GM03348 (cell line): ENCODE measurements around the gene MAPKAP1.

Source experiments
- DNase-seq: peaks from one replicate; pipeline ENCODE4 v3.0.0; 2012; ENCODE audit warnings: low spot score

Gene MAPKAP1

GRCh38 chr9:125455132-125455531 lies 251.9 kb downstream of the MAPKAP1 start:
- no peak for DNase-seq

DNA sequence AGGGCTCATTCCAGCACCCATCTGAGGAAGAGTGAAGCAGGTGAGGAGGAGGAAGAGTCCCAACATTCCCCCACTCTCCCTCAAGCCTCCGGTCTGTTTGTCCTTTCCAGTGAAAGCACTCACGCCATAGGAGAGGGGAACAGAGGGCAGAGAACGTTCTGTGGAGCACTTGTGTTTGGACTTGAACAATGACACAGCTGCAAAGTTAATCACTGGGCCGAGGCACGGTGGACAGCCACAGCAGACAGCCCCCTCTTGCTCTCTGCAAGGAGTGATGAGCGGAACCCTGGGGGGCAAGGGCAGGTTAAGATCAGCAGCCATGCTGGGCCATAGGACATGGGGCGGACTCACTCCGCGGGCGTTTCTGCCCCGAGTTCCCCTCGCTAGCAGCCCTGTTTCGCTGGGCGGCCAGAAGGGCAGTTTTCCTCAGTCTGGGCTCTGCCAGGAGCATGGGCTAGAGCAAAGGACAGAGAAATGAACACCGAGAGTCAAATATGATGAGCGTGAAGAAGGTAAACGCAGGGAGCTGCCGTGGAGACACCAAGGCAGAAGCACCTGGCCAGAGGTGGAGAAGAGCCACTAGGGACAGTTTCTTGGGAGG lies 259.7 kb downstream of the MAPKAP1 start:
- no peak for DNase-seq

DNA sequence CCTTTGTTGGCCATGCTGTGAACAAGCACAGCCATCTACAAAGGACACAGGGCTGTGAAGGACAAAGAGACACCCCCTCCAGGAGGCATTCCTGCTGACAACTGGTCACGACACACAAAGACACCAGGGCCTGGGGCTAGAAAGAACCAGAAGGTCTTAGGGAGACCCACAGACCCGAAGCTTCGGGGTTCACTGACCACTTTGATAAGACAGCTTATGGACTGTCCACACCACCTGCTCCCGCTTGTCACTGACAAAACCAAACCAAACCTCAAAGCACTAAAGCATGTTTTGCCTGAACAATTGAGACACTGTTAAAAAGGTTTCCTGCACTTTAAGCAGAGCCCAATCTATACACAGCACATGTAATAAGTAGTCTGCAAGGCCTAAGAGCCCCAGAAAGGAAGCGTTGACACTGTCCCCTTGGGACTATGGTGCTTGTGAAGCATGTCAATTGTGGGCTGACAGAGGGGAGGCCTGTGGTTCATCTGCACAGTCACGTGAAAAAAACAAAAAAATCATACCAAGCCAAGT lies 260.4 kb downstream of the MAPKAP1 start:
- DNase-seq: no peak

- DNase-seq: no peak
Observed at GRCh38 chr9:125444956-125445506, 262.0 kb downstream of the MAPKAP1 start.

GRCh38 chr9:125444166-125444565 lies 262.8 kb downstream of the MAPKAP1 start:
- DNase-seq: no peak

GRCh38 chr9:125443367-125443766 lies 263.6 kb downstream of the MAPKAP1 start:
- DNase-seq: no peak

- DNase-seq: no peak
Observed at GRCh38 chr9:125442452-125442851, 264.6 kb downstream of the MAPKAP1 start.

DNA sequence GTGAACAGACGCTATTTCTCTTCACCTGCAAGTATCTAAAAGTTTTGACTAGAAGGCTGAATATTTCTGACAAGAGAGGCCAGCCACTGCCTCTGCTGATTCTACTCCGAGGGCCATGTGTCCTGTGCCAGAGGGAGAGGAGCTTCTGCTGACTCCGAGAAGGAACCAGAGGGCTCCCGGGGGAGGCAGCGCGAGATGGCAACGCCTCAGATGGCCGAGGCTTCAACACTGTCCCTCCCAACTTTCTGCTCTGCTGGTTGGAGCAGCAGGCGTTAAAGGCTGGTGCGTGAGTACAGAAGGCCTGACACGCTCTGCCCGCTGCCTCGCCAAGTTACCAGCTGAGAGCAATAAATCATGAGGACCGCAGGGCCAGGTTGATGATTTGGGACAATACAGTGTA lies 266.6 kb downstream of the MAPKAP1 start:
- no peak for DNase-seq

GRCh38 chr9:125439434-125440272 lies 267.4 kb downstream of the MAPKAP1 start:
- DNase-seq: no peak

- DNase-seq: no peak
Observed at GRCh38 chr9:125438506-125439433, 268.2 kb downstream of the MAPKAP1 start.

DNA sequence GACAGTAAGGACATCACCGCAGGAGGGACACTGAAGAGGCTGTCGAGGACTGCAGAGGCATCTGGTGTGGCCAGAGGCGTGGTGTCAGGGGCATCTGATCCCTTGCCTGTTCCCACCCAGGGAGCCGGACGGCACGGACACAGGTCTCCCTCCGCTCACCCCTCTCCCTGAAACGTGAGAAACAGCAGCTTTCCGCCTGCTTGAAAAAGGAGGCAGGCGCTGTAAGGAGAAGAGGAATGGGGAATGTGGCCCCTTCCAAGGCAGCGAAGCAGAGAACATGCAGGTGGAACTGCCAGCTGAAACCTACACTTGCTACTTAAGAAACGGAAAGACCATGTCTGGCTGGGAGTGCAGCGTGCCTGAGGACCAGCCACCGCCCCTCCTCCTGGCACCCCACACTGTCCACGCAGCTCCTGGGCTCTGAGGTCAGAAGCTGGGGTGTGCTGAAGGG lies 269.2 kb downstream of the MAPKAP1 start:
- DNase-seq: no peak

DNA sequence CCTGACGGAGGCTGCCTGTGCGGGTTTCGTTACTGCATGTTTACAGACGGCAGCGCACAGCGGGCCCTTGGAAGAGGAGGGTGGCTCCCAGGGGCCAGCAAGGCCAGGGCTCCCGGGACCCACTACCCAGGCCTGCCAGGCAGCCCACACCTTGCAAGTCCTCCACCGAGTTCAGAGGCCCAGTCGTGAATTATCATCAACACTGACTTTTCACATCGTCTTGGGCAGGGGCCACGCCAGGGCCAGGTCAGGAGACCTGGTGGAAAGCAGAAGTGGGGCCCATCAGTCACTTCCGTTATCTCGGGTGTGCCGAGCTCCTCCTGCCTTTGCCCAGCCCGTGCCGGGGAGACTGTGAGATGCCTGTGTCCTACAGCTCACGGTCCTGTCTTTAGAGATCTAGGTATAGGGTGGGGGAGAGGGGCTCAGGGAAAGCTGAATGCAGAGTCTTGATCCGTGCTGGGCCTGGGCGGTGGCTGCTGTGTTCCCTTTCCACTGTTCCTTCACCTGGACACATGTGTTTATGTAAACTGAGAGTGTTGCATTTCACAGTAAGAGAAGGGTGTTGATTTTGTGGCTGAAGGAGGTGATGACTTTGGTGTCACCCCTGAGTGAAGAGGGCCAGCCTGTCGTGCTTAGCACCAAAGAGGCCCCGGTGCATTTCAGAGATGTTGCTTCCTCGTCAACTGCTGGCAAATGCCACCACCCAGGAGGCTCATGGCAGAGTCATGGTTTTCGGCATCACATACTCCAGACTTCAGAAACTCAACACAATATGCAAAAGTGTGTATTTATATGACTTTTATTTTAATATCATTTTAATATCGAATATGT lies 270.2 kb downstream of the MAPKAP1 start:
- DNase-seq: no peak

DNA sequence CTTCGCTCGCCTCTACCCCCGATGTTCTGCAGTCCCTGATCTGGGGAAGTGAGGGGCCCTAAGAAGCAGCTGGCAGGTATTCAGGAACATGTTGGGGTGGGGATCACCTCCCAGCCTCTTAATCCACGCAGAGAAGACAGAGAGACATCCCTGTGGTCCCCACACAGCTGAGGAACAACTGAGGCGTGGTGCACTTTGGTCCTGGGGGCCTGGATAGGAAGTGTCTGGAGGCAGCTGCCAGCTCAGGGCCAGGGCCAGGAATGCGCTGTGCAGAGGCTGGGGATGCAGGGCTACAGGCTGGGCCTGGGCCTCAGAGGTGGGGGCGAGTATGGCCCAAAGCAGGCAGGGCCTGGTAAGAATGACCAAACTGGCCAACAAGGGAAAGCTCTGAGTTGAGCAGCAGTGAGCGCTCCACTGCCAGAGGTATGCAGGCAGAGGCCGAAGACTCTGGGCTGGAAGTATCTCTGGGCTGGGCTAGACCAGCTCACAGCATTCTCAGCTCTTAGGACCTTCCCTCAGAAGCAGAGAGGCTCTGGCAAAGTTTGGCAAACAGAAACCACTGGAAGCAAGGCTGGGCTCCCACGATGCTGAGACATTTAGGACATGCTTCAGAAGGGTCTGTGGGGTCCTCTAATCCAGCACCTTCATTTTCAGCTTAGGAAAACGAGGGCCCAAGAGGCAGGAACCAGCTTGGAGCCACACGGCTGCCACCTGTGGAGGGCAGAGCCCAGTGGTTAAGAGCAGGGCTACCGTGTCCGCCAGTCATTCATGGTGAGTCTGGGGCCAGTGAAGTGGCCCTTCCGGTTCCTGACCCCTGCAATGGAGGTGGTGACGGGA lies 271.0 kb downstream of the MAPKAP1 start:
- DNase-seq: no peak

GRCh38 chr9:125434986-125435775 lies 271.8 kb downstream of the MAPKAP1 start:
- no peak for DNase-seq

- DNase-seq: no peak
Observed at GRCh38 chr9:125433461-125434011, 273.5 kb downstream of the MAPKAP1 start.

- no peak for DNase-seq
Observed at GRCh38 chr9:125432715-125433385, 274.2 kb downstream of the MAPKAP1 start.

DNA sequence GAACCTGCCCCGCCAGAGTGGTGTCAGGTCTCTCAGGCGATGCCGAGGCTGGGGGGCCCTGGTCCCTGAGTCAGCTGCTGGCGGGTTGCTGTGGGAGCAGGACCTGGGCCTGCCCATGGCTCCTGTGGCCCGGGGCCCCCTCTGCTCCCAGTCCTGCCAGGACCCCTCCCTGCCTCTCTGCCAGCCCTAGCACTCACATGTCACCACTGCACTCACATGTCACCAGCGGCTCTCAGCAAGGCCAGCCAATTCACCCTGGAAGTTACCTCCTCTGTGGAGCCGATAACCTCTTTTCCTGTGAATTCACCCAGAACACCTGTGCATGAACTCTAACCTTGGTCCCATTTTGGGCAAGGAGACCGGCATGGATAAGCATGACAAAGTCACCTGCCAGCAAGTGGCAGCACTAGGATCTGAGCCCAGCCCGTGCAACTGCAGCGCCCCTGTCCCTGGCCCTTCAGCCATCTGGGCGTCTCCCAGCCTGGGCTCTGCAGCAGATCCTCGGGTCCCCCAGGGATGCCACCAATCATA lies 275.2 kb downstream of the MAPKAP1 start:
- DNase-seq: no peak

GRCh38 chr9:125431012-125431305 lies 276.0 kb downstream of the MAPKAP1 start:
- DNase-seq: no peak
